ENCODE measurements around the gene ABCF2. TPM values are rescaled to one million over a fixed set of nuclear protein-coding genes. Genes with fewer than 3 reads are reported as not detected.

Gene ABCF2
- total and polyA plus RNA-seq, 8 donors, result 20.3 to 40.6 (median 25.8) TPM

GRCh38 chr7:151250181-151251132, 23.5 kb upstream of the ABCF2 start:
- intact Hi-C loops (cut with DNase I), result no loop called here
- Histone ChIP-seq H3K4me1 (peaks cover 15 to 70% of the 10 kb centered on the region in 2 donors), H3K9me3 (no peaks in the 10 kb centered on the region), H3K27me3 (peaks cover 4 to 96% of the 10 kb centered on the region in 2 donors), H3K27ac (peak overlapping the region in 1 of 2 donors; percentile 59), H3K4me3 (peak overlapping the region in 1 of 2 donors; percentile 38), H3K36me3 (no peaks in the 10 kb centered on the region)
- DNase-seq (peak in 1 of 4 donors; percentile 31), ATAC-seq (no peak)
- TF ChIP-seq CTCF (IDR thresholded peaks at IDR 0.05), result no peak

GRCh38 chr7:151249732-151250072, 22.7 kb upstream of the ABCF2 start:
- peak overlapping the region; percentile 80 to 89 for H3K27ac ChIP-seq
- peak overlapping the region; percentile 49 to 64 for H3K4me3 ChIP-seq
- DNase-seq (peak in 3 of 4 donors; percentile 59 to 88 (median 72)), ATAC-seq (peak; percentile 49)
- H3K27me3 ChIP-seq, result peaks cover 11 to 98% of the 10 kb centered on the region in 2 donors
- H3K4me1 ChIP-seq, result peaks cover 22 to 77% of the 10 kb centered on the region in 2 donors
- H3K9me3 ChIP-seq, result no peaks in the 10 kb centered on the region
- TF ChIP-seq CTCF (IDR thresholded peaks at IDR 0.05), result no peak
- H3K36me3 ChIP-seq, result no peaks in the 10 kb centered on the region
- intact Hi-C loops (cut with DNase I), result loop anchor here in 1 of 2 donors (10.0 kb wide), 1 partner anchor 55 kb away; no protein-coding TSS in a partner anchor

- Histone ChIP-seq H3K4me3 (peak overlapping the region; percentile 49 to 64), H3K36me3 (no peaks in the 10 kb centered on the region), H3K4me1 (peaks cover 24 to 82% of the 10 kb centered on the region in 2 donors), H3K9me3 (no peaks in the 10 kb centered on the region), H3K27ac (peak overlapping the region; percentile 80 to 89), H3K27me3 (peaks cover 15 to 99% of the 10 kb centered on the region in 2 donors)
- ATAC-seq, result peak; percentile 26
- no peak for TF ChIP-seq CTCF (IDR thresholded peaks at IDR 0.05)
- DNase-seq, result peak in 3 of 4 donors; percentile 60 to 90 (median 62)
- intact Hi-C loops (cut with DNase I), result loop anchor here in 1 of 2 donors (10.0 kb wide), 1 partner anchor 56 kb away; no protein-coding TSS in a partner anchor
These were observed 22.2 kb upstream of the ABCF2 start for GRCh38 chr7:151249034-151249731.

- intact Hi-C loops (cut with DNase I), result loop anchor here in 1 of 2 donors (10.0 kb wide), 1 partner anchor 56 kb away; no protein-coding TSS in a partner anchor
- ATAC-seq (peak; percentile 54), DNase-seq (peak in 3 of 4 donors; percentile 69 to 88 (median 76))
- Histone ChIP-seq H3K9me3 (no peaks in the 10 kb centered on the region), H3K27me3 (peaks cover 15 to 95% of the 10 kb centered on the region in 2 donors), H3K4me1 (peaks cover 24 to 89% of the 10 kb centered on the region in 2 donors), H3K36me3 (no peaks in the 10 kb centered on the region), H3K4me3 (peak within 1 kb of the TSS; percentile 49 to 64), H3K27ac (peak within 1 kb of the TSS; percentile 80 to 89)
- no peak for TF ChIP-seq CTCF (IDR thresholded peaks at IDR 0.05)
These were observed 21.5 kb upstream of the ABCF2 start, which contains the start of gene SMARCD3 for GRCh38 chr7:151248346-151249033. SMARCD3 (minus strand) TSS chr7:151248694; CDS start chr7:151248562, 132 bp downstream.
